ENCODE measurements around the gene DHFR2. TPM values are rescaled to one million over a fixed set of nuclear protein-coding genes. Genes with fewer than 3 reads are reported as not detected.

The DHFR2 gene
- total RNA-seq, 1 donor from 2014 or later, result 8.2 TPM

- H3K9me3 Mint-ChIP-seq, result peaks cover 15% of the 10 kb centered on the region
- peaks cover 35% of the 10 kb centered on the region for H3K36me3 Mint-ChIP-seq
- no peak overlapping the region for H3K27ac Mint-ChIP-seq
- TF ChIP-seq, protein P1, sequence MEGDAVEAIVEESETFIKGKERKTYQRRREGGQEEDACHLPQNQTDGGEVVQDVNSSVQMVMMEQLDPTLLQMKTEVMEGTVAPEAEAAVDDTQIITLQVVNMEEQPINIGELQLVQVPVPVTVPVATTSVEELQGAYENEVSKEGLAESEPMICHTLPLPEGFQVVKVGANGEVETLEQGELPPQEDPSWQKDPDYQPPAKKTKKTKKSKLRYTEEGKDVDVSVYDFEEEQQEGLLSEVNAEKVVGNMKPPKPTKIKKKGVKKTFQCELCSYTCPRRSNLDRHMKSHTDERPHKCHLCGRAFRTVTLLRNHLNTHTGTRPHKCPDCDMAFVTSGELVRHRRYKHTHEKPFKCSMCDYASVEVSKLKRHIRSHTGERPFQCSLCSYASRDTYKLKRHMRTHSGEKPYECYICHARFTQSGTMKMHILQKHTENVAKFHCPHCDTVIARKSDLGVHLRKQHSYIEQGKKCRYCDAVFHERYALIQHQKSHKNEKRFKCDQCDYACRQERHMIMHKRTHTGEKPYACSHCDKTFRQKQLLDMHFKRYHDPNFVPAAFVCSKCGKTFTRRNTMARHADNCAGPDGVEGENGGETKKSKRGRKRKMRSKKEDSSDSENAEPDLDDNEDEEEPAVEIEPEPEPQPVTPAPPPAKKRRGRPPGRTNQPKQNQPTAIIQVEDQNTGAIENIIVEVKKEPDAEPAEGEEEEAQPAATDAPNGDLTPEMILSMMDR (IDR thresholded peaks at IDR 0.05; ENCODE audit: unreplicated experiment), result peak; percentile 74
- H3K4me1 Mint-ChIP-seq, result peaks cover 12% of the 10 kb centered on the region
- no peak for DNase-seq (ENCODE audit: low spot score in 2 of 2, unreplicated experiment in 2 of 2)
- no peaks in the 10 kb centered on the region for H3K27me3 Mint-ChIP-seq (ENCODE audit: low read depth)
- no peak overlapping the region for H3K4me3 Mint-ChIP-seq
Measured at GRCh38 chr3:94069194-94069813, 6.6 kb upstream of the DHFR2 start.

- Mint-ChIP-seq H3K27me3 (ENCODE audit: low read depth) (no peaks in the 10 kb centered on the region), H3K36me3 (peaks cover 14% of the 10 kb centered on the region), H3K9me3 (peaks cover 4% of the 10 kb centered on the region), H3K27ac (no peak overlapping the region), H3K4me3 (no peak overlapping the region), H3K4me1 (peaks cover 31% of the 10 kb centered on the region)
- TF ChIP-seq, protein P1 (IDR thresholded peaks at IDR 0.05; ENCODE audit: unreplicated experiment), result no peak
- no peak for DNase-seq (ENCODE audit: low spot score in 2 of 2, unreplicated experiment in 2 of 2)
Measured at GRCh38 chr3:94066506-94067500, 4.1 kb upstream of the DHFR2 start.

- Mint-ChIP-seq H3K9me3 (peaks cover 4% of the 10 kb centered on the region), H3K4me1 (peaks cover 31% of the 10 kb centered on the region), H3K4me3 (no peak overlapping the region), H3K27ac (no peak overlapping the region), H3K36me3 (peaks cover 14% of the 10 kb centered on the region), H3K27me3 (ENCODE audit: low read depth) (no peaks in the 10 kb centered on the region)
- no peak for DNase-seq (ENCODE audit: low spot score in 2 of 2, unreplicated experiment in 2 of 2)
- TF ChIP-seq, protein P1 (IDR thresholded peaks at IDR 0.05; ENCODE audit: unreplicated experiment), result no peak
Measured at GRCh38 chr3:94065819-94066480, 3.2 kb upstream of the DHFR2 start.

- Mint-ChIP-seq H3K9me3 (peaks cover 4% of the 10 kb centered on the region), H3K27me3 (ENCODE audit: low read depth) (no peaks in the 10 kb centered on the region), H3K4me3 (no peak overlapping the region), H3K27ac (no peak overlapping the region), H3K4me1 (peaks cover 31% of the 10 kb centered on the region), H3K36me3 (peaks cover 20% of the 10 kb centered on the region)
- no peak for DNase-seq (ENCODE audit: low spot score in 2 of 2, unreplicated experiment in 2 of 2)
- TF ChIP-seq, protein P1 (IDR thresholded peaks at IDR 0.05; ENCODE audit: unreplicated experiment), result no peak
Measured at GRCh38 chr3:94065122-94065521, 2.4 kb upstream of the DHFR2 start.

GRCh38 chr3:94064243-94064860 lies 1.6 kb upstream of the DHFR2 start:
- Mint-ChIP-seq H3K9me3 (peaks cover 4% of the 10 kb centered on the region), H3K27ac (peak overlapping the region; percentile 100), H3K4me1 (peaks cover 31% of the 10 kb centered on the region), H3K36me3 (peaks cover 21% of the 10 kb centered on the region), H3K27me3 (ENCODE audit: low read depth) (no peaks in the 10 kb centered on the region), H3K4me3 (peak overlapping the region; percentile 97)
- TF ChIP-seq, protein P1 (IDR thresholded peaks at IDR 0.05; ENCODE audit: unreplicated experiment), result no peak
- no peak for DNase-seq (ENCODE audit: low spot score in 2 of 2, unreplicated experiment in 2 of 2)

All from mesothelial cell of epicardium (in vitro differentiated cells).